ENCODE results near the gene STRN. TPM values are rescaled to one million over a fixed set of nuclear protein-coding genes. Genes with fewer than 3 reads are reported as not detected.

STRN gene
- total RNA-seq, 6 donors from 2014 or later: 14.0 to 36.4 (median 21.7) TPM

- Histone ChIP-seq H3K9me3 (no peaks in the 10 kb centered on the region), H3K4me1 (no peaks in the 10 kb centered on the region), H3K27me3 (no peaks in the 10 kb centered on the region), H3K27ac (no peak overlapping the region), H3K36me3 (peaks cover 3 to 71% (median 29%) of the 10 kb centered on the region in 4 donors), H3K4me3 (no peak overlapping the region)
- 76 to 81% methylated on average over 2 of the region's 2 CpGs for WGBS, 2 donors
- ATAC-seq (ENCODE audit: low FRiP score in 2 of 2): no peak
- TF ChIP-seq CTCF (IDR thresholded peaks at IDR 0.05) (no peak), POLR2A (IDR thresholded peaks at IDR 0.05) (no peak), EP300 (IDR thresholded peaks at IDR 0.05) (no peak), POLR2AphosphoS5 (IDR thresholded peaks at IDR 0.05) (no peak)
- DNase-seq: no peak
These were observed 112.1 kb downstream of the STRN start for GRCh38 chr2:36854241-36854640.

GRCh38 chr2:36849265-36849664, 117.1 kb downstream of the STRN start:
- no peak for DNase-seq
- ATAC-seq (ENCODE audit: low FRiP score in 2 of 2): no peak
- no peak overlapping the region for H3K4me3 ChIP-seq
- H3K9me3 ChIP-seq: no peaks in the 10 kb centered on the region
- no peak overlapping the region for H3K27ac ChIP-seq
- peaks cover 11 to 64% (median 23%) of the 10 kb centered on the region in 4 donors for H3K36me3 ChIP-seq
- TF ChIP-seq CTCF (IDR thresholded peaks at IDR 0.05) (no peak), EP300 (IDR thresholded peaks at IDR 0.05) (no peak), POLR2AphosphoS5 (IDR thresholded peaks at IDR 0.05) (no peak), POLR2A (IDR thresholded peaks at IDR 0.05) (no peak)
- WGBS, 2 donors: 97% methylated on average over 8 of the region's 8 CpGs
- no peaks in the 10 kb centered on the region for H3K4me1 ChIP-seq
- H3K27me3 ChIP-seq: no peaks in the 10 kb centered on the region

GRCh38 chr2:36843838-36844237, 122.5 kb downstream of the STRN start:
- TF ChIP-seq POLR2AphosphoS5 (IDR thresholded peaks at IDR 0.05) (no peak), EP300 (IDR thresholded peaks at IDR 0.05) (no peak), POLR2A (IDR thresholded peaks at IDR 0.05) (no peak), CTCF (IDR thresholded peaks at IDR 0.05) (no peak)
- H3K4me1 ChIP-seq: no peaks in the 10 kb centered on the region

GRCh38 chr2:36839976-36840617, 126.2 kb downstream of the STRN start:
- 72 to 92% methylated on average over 4 of the region's 4 CpGs for WGBS, 2 donors

More at GRCh38 chr2:36843838-36844237, 122.5 kb downstream of the STRN start:
- H3K36me3 ChIP-seq: peaks cover 1 to 18% (median 5%) of the 10 kb centered on the region in 4 donors
- DNase-seq: no peak
- no peaks in the 10 kb centered on the region for H3K9me3 ChIP-seq
- H3K27ac ChIP-seq: no peak overlapping the region
- no peak overlapping the region for H3K4me3 ChIP-seq
- ATAC-seq (ENCODE audit: low FRiP score in 2 of 2): no peak
- H3K27me3 ChIP-seq: no peaks in the 10 kb centered on the region

GRCh38 chr2:36834731-36835524, 131.4 kb downstream of the STRN start:
- no peak overlapping the region for H3K27ac ChIP-seq
- DNase-seq: no peak
- H3K4me3 ChIP-seq: no peak overlapping the region
- no peaks in the 10 kb centered on the region for H3K4me1 ChIP-seq
- no peak for TF ChIP-seq EP300 (IDR thresholded peaks at IDR 0.05)
- TF ChIP-seq POLR2AphosphoS5 (IDR thresholded peaks at IDR 0.05): no peak
- no peak for TF ChIP-seq CTCF (IDR thresholded peaks at IDR 0.05)
- no peak for TF ChIP-seq POLR2A (IDR thresholded peaks at IDR 0.05)
- no peaks in the 10 kb centered on the region for H3K9me3 ChIP-seq
- ATAC-seq (ENCODE audit: low FRiP score in 2 of 2): no peak
- H3K36me3 ChIP-seq: no peaks in the 10 kb centered on the region
- 38 to 45% methylated on average over 5 of the region's 5 CpGs for whole genome bisulfite sequencing, 2 donors
- H3K27me3 ChIP-seq: no peaks in the 10 kb centered on the region

More at GRCh38 chr2:36839976-36840617, 126.2 kb downstream of the STRN start:
- DNase-seq: no peak
- no peaks in the 10 kb centered on the region for H3K36me3 ChIP-seq
- TF ChIP-seq EP300 (IDR thresholded peaks at IDR 0.05): no peak
- no peak overlapping the region for H3K4me3 ChIP-seq
- H3K27ac ChIP-seq: no peak overlapping the region
- H3K9me3 ChIP-seq: no peaks in the 10 kb centered on the region
- ATAC-seq (ENCODE audit: low FRiP score in 2 of 2): no peak
- no peaks in the 10 kb centered on the region for H3K27me3 ChIP-seq
- no peaks in the 10 kb centered on the region for H3K4me1 ChIP-seq

Data from upper lobe of left lung (tissue), 6 donors.